OCI-LY7 (cell line): ENCODE measurements around the gene SERPINA5.

ENCODE experiments used
- EZH2phosphoT487 ChIP-seq: fragments of 200-600 bp; sonication (generic); IDR thresholded peaks from 2 replicates; pipeline ENCODE4 v1.6.1; 2018; ENCODE audit warnings: low read depth, borderline replicate concordance, mild to moderate bottlenecking, mixed run types, antibody characterized with exemption, low read length, moderate library complexity, mixed read lengths
- TF ChIP-seq, protein P1 (sequence below): fragments of 200-600 bp; sonication (generic); conservative IDR thresholded peaks from 2 replicates; pipeline ENCODE4 v1.5.1; 2014; ENCODE audit warnings: mild to moderate bottlenecking, antibody characterized with exemption, low read length, moderate library complexity, mixed read lengths

DNA sequence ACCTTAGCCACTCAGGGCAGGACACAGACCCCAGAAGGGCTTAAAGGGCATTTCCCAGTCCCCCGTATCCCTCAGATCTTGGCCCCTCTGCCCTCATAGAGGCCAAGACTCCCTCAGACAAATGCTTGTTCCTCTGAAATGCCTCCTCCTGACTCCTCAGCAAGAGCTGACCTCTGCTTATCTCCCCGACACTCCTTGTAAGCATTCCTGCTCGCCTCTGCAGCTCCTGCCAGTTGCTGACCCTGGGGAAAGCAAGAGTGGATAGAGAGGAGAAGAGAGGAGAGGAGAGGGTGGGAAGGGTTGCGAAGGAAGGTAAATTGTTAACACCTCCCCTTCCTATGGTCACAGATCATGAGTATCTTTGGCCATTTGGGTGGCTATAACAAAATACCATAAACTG lies 7.1 kb downstream of the SERPINA5 start:
- TF ChIP-seq, protein P1, sequence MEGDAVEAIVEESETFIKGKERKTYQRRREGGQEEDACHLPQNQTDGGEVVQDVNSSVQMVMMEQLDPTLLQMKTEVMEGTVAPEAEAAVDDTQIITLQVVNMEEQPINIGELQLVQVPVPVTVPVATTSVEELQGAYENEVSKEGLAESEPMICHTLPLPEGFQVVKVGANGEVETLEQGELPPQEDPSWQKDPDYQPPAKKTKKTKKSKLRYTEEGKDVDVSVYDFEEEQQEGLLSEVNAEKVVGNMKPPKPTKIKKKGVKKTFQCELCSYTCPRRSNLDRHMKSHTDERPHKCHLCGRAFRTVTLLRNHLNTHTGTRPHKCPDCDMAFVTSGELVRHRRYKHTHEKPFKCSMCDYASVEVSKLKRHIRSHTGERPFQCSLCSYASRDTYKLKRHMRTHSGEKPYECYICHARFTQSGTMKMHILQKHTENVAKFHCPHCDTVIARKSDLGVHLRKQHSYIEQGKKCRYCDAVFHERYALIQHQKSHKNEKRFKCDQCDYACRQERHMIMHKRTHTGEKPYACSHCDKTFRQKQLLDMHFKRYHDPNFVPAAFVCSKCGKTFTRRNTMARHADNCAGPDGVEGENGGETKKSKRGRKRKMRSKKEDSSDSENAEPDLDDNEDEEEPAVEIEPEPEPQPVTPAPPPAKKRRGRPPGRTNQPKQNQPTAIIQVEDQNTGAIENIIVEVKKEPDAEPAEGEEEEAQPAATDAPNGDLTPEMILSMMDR, result no peak
- TF ChIP-seq EZH2phosphoT487, result no peak
